NB4 (cell line): ENCODE results near the gene ERBB4.

Experiments used
- DNase-seq: peaks from one replicate; pipeline ENCODE4 v3.0.0; 2010; ENCODE audit warnings: low read depth
- H3K4me3 ChIP-seq: one replicate; pipeline ENCODE4 v1.5.1; 2011; ENCODE audit warnings: mild to moderate bottlenecking, low read depth, low read length, moderate library complexity
- MYC ChIP-seq: IDR thresholded peaks from 2 replicates; pipeline ENCODE4 v1.6.1; 2011; ENCODE audit warnings: low read depth, low read length
- POLR2A ChIP-seq: IDR thresholded peaks from 2 replicates; pipeline ENCODE4 v1.6.1; 2011; ENCODE audit warnings: mild to moderate bottlenecking; ENCODE audit not compliant: insufficient read length; ENCODE audit errors: extremely low read depth
- TF ChIP-seq, protein P1 (sequence below): IDR thresholded peaks from one replicate; pipeline ENCODE4 v1.5.1; 2012; ENCODE audit warnings: low read depth, low read length
- TF ChIP-seq, protein P2 (sequence below): IDR thresholded peaks from 2 replicates; pipeline ENCODE4 v1.6.1; 2011; ENCODE audit warnings: low read depth, low read length

ERBB4 gene

DNA sequence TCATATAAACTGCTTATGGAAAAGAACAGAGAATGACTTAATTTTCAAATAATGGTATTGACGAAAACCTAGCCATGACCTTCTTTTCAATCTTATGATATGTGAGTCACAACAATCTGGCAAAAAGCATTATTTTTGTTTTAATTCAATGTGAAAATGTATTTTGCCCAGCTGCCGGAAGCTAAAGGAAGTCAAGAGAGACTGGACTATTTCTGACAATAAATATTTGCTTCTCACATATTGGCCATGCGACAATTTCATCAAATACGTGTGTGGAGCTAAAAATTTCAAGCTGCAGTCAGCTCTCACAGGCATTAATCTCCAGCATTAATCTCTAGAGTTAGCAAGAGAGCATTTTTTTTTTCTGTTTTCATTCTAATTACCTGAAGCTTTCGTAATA is 1101.2 kb downstream of the ERBB4 start:
- TF ChIP-seq, protein P1, sequence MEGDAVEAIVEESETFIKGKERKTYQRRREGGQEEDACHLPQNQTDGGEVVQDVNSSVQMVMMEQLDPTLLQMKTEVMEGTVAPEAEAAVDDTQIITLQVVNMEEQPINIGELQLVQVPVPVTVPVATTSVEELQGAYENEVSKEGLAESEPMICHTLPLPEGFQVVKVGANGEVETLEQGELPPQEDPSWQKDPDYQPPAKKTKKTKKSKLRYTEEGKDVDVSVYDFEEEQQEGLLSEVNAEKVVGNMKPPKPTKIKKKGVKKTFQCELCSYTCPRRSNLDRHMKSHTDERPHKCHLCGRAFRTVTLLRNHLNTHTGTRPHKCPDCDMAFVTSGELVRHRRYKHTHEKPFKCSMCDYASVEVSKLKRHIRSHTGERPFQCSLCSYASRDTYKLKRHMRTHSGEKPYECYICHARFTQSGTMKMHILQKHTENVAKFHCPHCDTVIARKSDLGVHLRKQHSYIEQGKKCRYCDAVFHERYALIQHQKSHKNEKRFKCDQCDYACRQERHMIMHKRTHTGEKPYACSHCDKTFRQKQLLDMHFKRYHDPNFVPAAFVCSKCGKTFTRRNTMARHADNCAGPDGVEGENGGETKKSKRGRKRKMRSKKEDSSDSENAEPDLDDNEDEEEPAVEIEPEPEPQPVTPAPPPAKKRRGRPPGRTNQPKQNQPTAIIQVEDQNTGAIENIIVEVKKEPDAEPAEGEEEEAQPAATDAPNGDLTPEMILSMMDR = no peak
- no peak for TF ChIP-seq POLR2A
- no peak for TF ChIP-seq MYC
- TF ChIP-seq, protein P2, sequence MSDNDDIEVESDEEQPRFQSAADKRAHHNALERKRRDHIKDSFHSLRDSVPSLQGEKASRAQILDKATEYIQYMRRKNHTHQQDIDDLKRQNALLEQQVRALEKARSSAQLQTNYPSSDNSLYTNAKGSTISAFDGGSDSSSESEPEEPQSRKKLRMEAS = no peak
- H3K4me3 ChIP-seq = no peak overlapping the region
- DNase-seq = no peak

DNA sequence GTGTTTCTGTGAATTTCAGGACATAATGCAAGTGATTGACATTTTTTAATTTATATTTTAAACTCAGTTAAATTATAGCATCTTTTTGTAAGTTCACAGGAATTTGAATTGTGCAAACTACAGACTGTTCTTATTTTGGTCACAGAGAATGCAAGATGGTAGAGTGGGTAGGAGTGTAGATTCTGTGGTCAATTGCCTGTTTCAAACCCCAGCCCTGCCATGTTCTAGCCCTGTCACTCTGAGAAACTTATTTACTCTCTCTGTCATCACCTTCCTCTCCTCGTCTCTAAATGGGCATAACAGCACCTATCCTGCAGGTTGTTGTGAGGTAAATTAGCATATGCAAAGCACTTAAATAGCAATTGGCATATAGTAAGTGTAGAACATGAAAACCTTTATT is 1102.4 kb downstream of the ERBB4 start:
- DNase-seq = no peak
- no peak overlapping the region for H3K4me3 ChIP-seq
- TF ChIP-seq, protein P2 = no peak

DNA sequence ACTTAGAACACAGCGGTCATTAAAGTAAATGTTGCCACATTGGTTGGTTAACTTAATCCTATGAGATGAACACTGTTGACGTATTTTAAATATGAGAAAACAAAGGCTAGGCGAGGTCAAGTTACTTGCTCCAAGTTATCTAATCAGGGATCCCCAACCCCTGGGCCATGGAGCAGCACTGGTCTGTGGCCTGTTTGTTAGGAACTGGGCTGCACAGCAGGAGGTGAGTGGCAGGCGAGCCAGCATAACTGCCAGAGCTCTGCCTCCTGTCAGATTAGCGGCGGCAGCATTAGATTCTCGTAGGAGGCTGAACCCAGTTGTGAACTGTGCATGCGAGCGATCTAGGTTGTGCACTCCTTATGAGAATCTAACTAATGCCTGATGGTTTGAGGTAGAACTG is 1103.3 kb downstream of the ERBB4 start:
- no peak overlapping the region for H3K4me3 ChIP-seq
- no peak for DNase-seq
- TF ChIP-seq, protein P2 = no peak
- TF ChIP-seq MYC = no peak
- TF ChIP-seq, protein P1 = no peak
- no peak for TF ChIP-seq POLR2A

DNA sequence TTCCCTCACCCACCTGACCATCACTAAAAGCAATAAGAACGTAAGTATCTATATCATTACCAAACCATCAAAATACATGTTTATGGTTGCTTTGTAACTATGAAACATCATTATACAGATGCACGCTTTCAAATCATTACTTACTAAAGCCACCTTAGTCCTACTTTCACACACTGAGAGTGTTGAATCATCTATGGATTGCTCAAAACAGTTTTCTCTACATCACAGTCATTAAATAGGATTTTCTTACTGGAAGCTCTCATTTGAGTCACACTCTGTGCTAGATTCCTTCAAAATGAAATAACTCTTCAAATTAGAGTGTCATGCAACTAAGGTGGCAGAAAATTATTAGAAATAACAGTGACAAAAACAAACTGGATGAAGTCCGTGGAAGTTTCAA is 1103.8 kb downstream of the ERBB4 start:
- TF ChIP-seq, protein P1 = no peak
- TF ChIP-seq MYC = no peak
- TF ChIP-seq, protein P2 = no peak
- no peak for TF ChIP-seq POLR2A
- H3K4me3 ChIP-seq = no peak overlapping the region
- no peak for DNase-seq

DNA sequence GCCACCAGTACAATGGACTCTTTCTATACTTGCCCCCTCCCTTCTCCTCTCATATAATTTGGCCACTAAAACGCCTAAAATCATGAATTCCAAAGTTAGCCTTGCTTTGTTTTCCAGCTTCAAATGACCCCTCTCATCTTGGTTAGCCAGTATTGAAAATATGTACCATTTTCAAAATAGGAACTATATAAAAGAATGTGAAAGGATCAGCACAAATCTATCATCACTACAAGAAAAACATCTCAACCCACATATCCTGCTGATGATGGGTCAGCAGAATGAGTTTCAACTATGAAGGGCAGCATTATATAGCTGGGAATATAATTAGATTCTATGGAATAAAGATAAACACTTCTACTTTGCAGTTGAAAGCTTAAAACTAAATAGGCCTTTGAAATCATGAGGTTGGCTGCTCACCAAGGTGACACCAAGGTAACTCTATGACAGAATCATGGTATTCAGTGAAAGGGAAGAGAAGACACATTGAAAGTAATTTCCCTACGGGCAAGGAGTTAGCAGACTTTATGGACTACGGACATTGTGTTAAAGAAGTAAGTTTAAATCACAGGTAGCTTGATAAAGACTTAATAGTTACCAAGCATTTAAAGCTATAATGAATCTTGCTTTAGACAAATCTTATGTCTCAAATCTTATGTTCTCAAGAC is 1109.2 kb downstream of the ERBB4 start:
- DNase-seq = no peak
- H3K4me3 ChIP-seq = no peak overlapping the region
- TF ChIP-seq, protein P1 = no peak
- TF ChIP-seq POLR2A (no peak), MYC (no peak)
- TF ChIP-seq, protein P2 = no peak

DNA sequence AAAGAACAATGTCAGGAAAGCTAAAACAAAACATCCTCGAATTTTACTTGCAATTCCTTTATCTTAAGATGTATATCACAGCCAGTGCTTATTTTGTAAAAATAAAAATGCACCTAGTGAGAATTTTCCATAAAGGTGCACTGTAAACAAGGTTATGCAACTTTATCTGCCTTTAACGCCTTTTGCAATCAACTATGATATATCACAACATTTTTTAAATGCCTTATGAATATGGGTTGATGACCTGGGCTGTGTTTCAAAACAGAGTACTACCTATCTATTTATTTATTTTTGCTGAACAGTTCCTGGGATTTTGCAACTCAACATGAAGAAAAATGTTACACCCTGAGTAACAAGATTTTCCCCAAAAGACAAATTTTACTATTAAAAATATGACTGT is 1112.4 kb downstream of the ERBB4 start:
- no peak for DNase-seq
- TF ChIP-seq, protein P1 = no peak
- TF ChIP-seq, protein P2 = no peak
- TF ChIP-seq MYC (no peak), POLR2A (no peak)
- H3K4me3 ChIP-seq = no peak overlapping the region
